Vagina (tissue), 2 donors: ENCODE data around the gene CASKIN1. TPM values are rescaled to one million over a fixed set of nuclear protein-coding genes. Genes with fewer than 3 reads are reported as not detected.
A peak's percentile ranks its signal among the peaks of the same experiment; 100 is the strongest.

ENCODE experiments used
- DNase-seq, 2 donors: peaks; one replicate each; pipeline ENCODE4 v3.0.0-alpha.2; 2017; ENCODE audit errors: extremely low spot score in 2 of 2
- H3K27ac ChIP-seq: fragments of 200-600 bp; sonication (generic); one replicate; pipeline ENCODE4 v1.5.1; 2019
- H3K27me3 ChIP-seq: fragments of 200-600 bp; sonication (generic); one replicate; pipeline ENCODE4 v1.5.1; 2019
- H3K36me3 ChIP-seq, 2 donors: fragments of 200-600 bp; sonication (generic); one replicate each; pipeline ENCODE4 v1.5.1; 2017 to 2019
- H3K4me1 ChIP-seq: fragments of 200-600 bp; sonication (generic); one replicate; pipeline ENCODE4 v1.5.1; 2019
- H3K4me3 ChIP-seq, 2 donors: fragments of 200-600 bp; sonication (generic); 1 replicate in 1 of 2; 2 replicates in 1 of 2; pipeline ENCODE4 v1.5.1; 2016 to 2019
- H3K9me3 ChIP-seq: fragments of 200-600 bp; sonication (generic); one replicate; pipeline ENCODE4 v1.5.1; 2019
- CTCF ChIP-seq, 3 experiments: fragments of 450-650 bp in 2 of 3; fragments of 200-600 bp in 1 of 3; sonication (generic) in 1 of 3; IDR thresholded peaks; one replicate each; pipeline ENCODE4 v1.5.1; 2017 to 2019; ENCODE audit warnings: antibody characterized with exemption in 3 of 3, mild to moderate bottlenecking in 2 of 3, moderate library complexity in 2 of 3
- POLR2A ChIP-seq, 2 donors: fragments of 450-650 bp; IDR thresholded peaks; one replicate each; pipeline ENCODE4 v1.6.1; 2017; ENCODE audit warnings: antibody characterized with exemption in 2 of 2, mild to moderate bottlenecking in 2 of 2, moderate library complexity in 2 of 2
- POLR2AphosphoS5 ChIP-seq, 2 donors: sonication (generic); formaldehyde crosslinking; IDR thresholded peaks; one replicate each; pipeline ENCODE4 v1.9.0; 2017; ENCODE audit warnings: antibody characterized with exemption in 2 of 2, mild to moderate bottlenecking in 2 of 2, low read depth in 1 of 2; ENCODE audit not compliant: insufficient read depth in 1 of 2
- intact Hi-C: fragments of 100-400 bp; cut with DNase I; formaldehyde crosslinking; loops from one replicate; pipeline ENCODE4 v1.15.1; 2023
- total RNA-seq: library from RNA; depleted of rRNA; stranded (reverse); fragments of >200 nt; gene quantifications from one replicate; pipeline ENCODE4 v1.2.3, GENCODE V29; 2016

The CASKIN1 gene
- total RNA-seq, 1 donor from 2014 or later, result 0.25 TPM

GRCh38 chr16:2159175-2159838 is 37.1 kb downstream of the CASKIN1 start:
- Histone ChIP-seq H3K9me3 (no peaks in the 10 kb centered on the region), H3K4me3 (peak overlapping the region; percentile 19 to 42), H3K4me1 (peaks cover 87% of the 10 kb centered on the region), H3K27me3 (no peaks in the 10 kb centered on the region), H3K36me3 (no peaks in the 10 kb centered on the region), H3K27ac (peak overlapping the region; percentile 78)
- intact Hi-C loops, result loop anchor here (10.0 kb wide), 1 partner anchor 355 kb away; the partner anchor contains the start of gene ATP6V0C
- no peak for TF ChIP-seq CTCF (IDR thresholded peaks at IDR 0.05)
- peak in 1 of 2 donors; percentile 4 for TF ChIP-seq POLR2A (IDR thresholded peaks at IDR 0.05)
- TF ChIP-seq POLR2AphosphoS5 (IDR thresholded peaks at IDR 0.05; ENCODE audit: insufficient read depth in 1 of 2, low read depth in 1 of 2), result peak in 1 of 2 donors; percentile 54
- DNase-seq, result no peak

- Histone ChIP-seq H3K4me3 (no peak overlapping the region), H3K9me3 (no peaks in the 10 kb centered on the region), H3K27ac (peak overlapping the region; percentile 78), H3K4me1 (peaks cover 89% of the 10 kb centered on the region), H3K27me3 (no peaks in the 10 kb centered on the region), H3K36me3 (no peaks in the 10 kb centered on the region)
- DNase-seq, result no peak
- intact Hi-C loops, result loop anchor here (10.0 kb wide), 1 partner anchor 357 kb away; the partner anchor contains the start of gene ATP6V0C
- TF ChIP-seq POLR2AphosphoS5 (IDR thresholded peaks at IDR 0.05; ENCODE audit: insufficient read depth in 1 of 2, low read depth in 1 of 2), result no peak
- no peak for TF ChIP-seq POLR2A (IDR thresholded peaks at IDR 0.05)
- no peak for TF ChIP-seq CTCF (IDR thresholded peaks at IDR 0.05)
These were observed 38.2 kb downstream of the CASKIN1 start for GRCh38 chr16:2158262-2158638.

- H3K36me3 ChIP-seq, result no peaks in the 10 kb centered on the region
- H3K27ac ChIP-seq, result peak overlapping the region; percentile 78
- no peak for TF ChIP-seq CTCF (IDR thresholded peaks at IDR 0.05)
- DNase-seq, result no peak
- peaks cover 89% of the 10 kb centered on the region for H3K4me1 ChIP-seq
- intact Hi-C loops, result loop anchor here (10.0 kb wide), 1 partner anchor 357 kb away; the partner anchor contains the start of gene ATP6V0C
- H3K9me3 ChIP-seq, result no peaks in the 10 kb centered on the region
- H3K27me3 ChIP-seq, result no peaks in the 10 kb centered on the region
- H3K4me3 ChIP-seq, result no peak overlapping the region
These were observed 38.7 kb downstream of the CASKIN1 start for GRCh38 chr16:2157480-2158261.

- intact Hi-C loops, result loop anchor here (10.0 kb wide), 1 partner anchor 358 kb away; the partner anchor contains the start of gene ATP6V0C
- DNase-seq, result no peak
- peak overlapping the region; percentile 78 for H3K27ac ChIP-seq
- TF ChIP-seq CTCF (IDR thresholded peaks at IDR 0.05) (no peak), POLR2A (IDR thresholded peaks at IDR 0.05) (no peak), POLR2AphosphoS5 (IDR thresholded peaks at IDR 0.05; ENCODE audit: insufficient read depth in 1 of 2, low read depth in 1 of 2) (no peak)
- H3K4me1 ChIP-seq, result peaks cover 89% of the 10 kb centered on the region
- no peaks in the 10 kb centered on the region for H3K27me3 ChIP-seq
- peak overlapping the region; percentile 69 to 86 for H3K4me3 ChIP-seq
- no peaks in the 10 kb centered on the region for H3K36me3 ChIP-seq
- no peaks in the 10 kb centered on the region for H3K9me3 ChIP-seq
These were observed 39.6 kb downstream of the CASKIN1 start for GRCh38 chr16:2156849-2157224.
